Measurements from ENCODE around the gene SLIT3.

SLIT3 gene

GRCh38 chr5:168706655-168707069 is 594.3 kb downstream of the SLIT3 start:
- no peak for DNase-seq (ENCODE audit: low read depth in 3 of 3)

GRCh38 chr5:168705321-168705720 is 595.6 kb downstream of the SLIT3 start:
- DNase-seq (ENCODE audit: low read depth in 3 of 3), result no peak

- DNase-seq (ENCODE audit: low read depth in 3 of 3), result no peak
Observed at GRCh38 chr5:168702511-168702910, 598.4 kb downstream of the SLIT3 start.

- no peak for DNase-seq (ENCODE audit: low read depth in 3 of 3)
Observed at GRCh38 chr5:168701641-168702040, 599.3 kb downstream of the SLIT3 start.

GRCh38 chr5:168699002-168699401 is 601.9 kb downstream of the SLIT3 start:
- no peak for DNase-seq (ENCODE audit: low read depth in 3 of 3)

GRCh38 chr5:168697034-168697720 is 603.8 kb downstream of the SLIT3 start:
- DNase-seq (ENCODE audit: low read depth in 3 of 3), result no peak

GRCh38 chr5:168696611-168697010 is 604.3 kb downstream of the SLIT3 start:
- no peak for DNase-seq (ENCODE audit: low read depth in 3 of 3)

- DNase-seq (ENCODE audit: low read depth in 3 of 3), result no peak
Observed at GRCh38 chr5:168695301-168695835, 605.6 kb downstream of the SLIT3 start.

GRCh38 chr5:168694289-168694688 is 606.6 kb downstream of the SLIT3 start:
- DNase-seq (ENCODE audit: low read depth in 3 of 3), result no peak

- DNase-seq (ENCODE audit: low read depth in 3 of 3), result no peak
Observed at GRCh38 chr5:168693883-168694282, 607.1 kb downstream of the SLIT3 start.

GRCh38 chr5:168693297-168693696 is 607.6 kb downstream of the SLIT3 start:
- no peak for DNase-seq (ENCODE audit: low read depth in 3 of 3)

- no peak for DNase-seq (ENCODE audit: low read depth in 3 of 3)
Observed at GRCh38 chr5:168691891-168692290, 609.0 kb downstream of the SLIT3 start.

- no peak for DNase-seq (ENCODE audit: low read depth in 3 of 3)
Observed at GRCh38 chr5:168689260-168689659, 611.7 kb downstream of the SLIT3 start.

GRCh38 chr5:168686837-168687236 is 614.1 kb downstream of the SLIT3 start:
- no peak for DNase-seq (ENCODE audit: low read depth in 3 of 3)

- no peak for DNase-seq (ENCODE audit: low read depth in 3 of 3)
Observed at GRCh38 chr5:168685566-168685965, 615.4 kb downstream of the SLIT3 start.

GRCh38 chr5:168683927-168684295 is 617.0 kb downstream of the SLIT3 start:
- DNase-seq (ENCODE audit: low read depth in 3 of 3), result no peak

GRCh38 chr5:168683247-168683926 is 617.6 kb downstream of the SLIT3 start:
- peak in 1 of 3 experiments; percentile 21 for DNase-seq (ENCODE audit: low read depth in 3 of 3)

GRCh38 chr5:168681556-168682183 is 619.3 kb downstream of the SLIT3 start:
- no peak for DNase-seq (ENCODE audit: low read depth in 3 of 3)

- DNase-seq (ENCODE audit: low read depth in 3 of 3), result no peak
Observed at GRCh38 chr5:168680395-168680794, 620.5 kb downstream of the SLIT3 start.

- peak; percentile 22 to 31 (median 31) for DNase-seq (ENCODE audit: low read depth in 3 of 3)
Observed at GRCh38 chr5:168679515-168679920, 621.4 kb downstream of the SLIT3 start.

- DNase-seq (ENCODE audit: low read depth in 3 of 3), result no peak
Observed at GRCh38 chr5:168676501-168676900, 624.4 kb downstream of the SLIT3 start.

- DNase-seq (ENCODE audit: low read depth in 3 of 3), result no peak
Observed at GRCh38 chr5:168675883-168676408, 625.0 kb downstream of the SLIT3 start.

All from stimulated activated CD4-positive, alpha-beta T cell treated with anti-CD3 and anti-CD28 coated beads, TNF-alpha, amount 100 ng/mL, for 4 hours (primary cell).